GM18502 (cell line): ENCODE data around the gene UBR2.
"Not testable (repeated sequence)": the region's sequence is repeated elsewhere in the genome, so short reads cannot be mapped to it uniquely, and the experiment has no call there.

ENCODE experiments used
- ATAC-seq: cut with Tn5 transposase; IDR thresholded peaks from one replicate; pipeline ENCODE4 v1.9.1; 2021; ENCODE audit warnings: mild to moderate bottlenecking; ENCODE audit not compliant: unreplicated experiment, poor library complexity

Gene UBR2

DNA sequence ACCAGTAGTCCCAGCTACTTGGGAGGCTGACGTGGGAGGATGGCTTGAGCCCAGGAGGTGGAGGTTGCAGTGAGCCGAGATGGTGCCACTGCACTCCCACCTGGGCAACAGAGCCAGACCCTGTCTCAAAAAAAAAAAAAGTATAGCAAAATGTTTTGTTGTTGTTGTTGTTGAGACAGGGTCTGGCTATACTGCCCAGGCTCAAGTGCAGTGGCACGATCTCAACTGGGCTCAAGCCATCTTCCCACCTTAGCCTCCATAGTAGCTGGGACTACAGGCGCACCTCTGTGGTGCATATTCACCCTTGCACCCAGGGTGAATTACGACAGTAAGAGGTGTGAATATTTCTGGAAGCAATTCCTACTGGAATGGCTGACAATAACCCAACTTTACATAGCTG lies 11.4 kb upstream of the UBR2 start:
- no peak for ATAC-seq

DNA sequence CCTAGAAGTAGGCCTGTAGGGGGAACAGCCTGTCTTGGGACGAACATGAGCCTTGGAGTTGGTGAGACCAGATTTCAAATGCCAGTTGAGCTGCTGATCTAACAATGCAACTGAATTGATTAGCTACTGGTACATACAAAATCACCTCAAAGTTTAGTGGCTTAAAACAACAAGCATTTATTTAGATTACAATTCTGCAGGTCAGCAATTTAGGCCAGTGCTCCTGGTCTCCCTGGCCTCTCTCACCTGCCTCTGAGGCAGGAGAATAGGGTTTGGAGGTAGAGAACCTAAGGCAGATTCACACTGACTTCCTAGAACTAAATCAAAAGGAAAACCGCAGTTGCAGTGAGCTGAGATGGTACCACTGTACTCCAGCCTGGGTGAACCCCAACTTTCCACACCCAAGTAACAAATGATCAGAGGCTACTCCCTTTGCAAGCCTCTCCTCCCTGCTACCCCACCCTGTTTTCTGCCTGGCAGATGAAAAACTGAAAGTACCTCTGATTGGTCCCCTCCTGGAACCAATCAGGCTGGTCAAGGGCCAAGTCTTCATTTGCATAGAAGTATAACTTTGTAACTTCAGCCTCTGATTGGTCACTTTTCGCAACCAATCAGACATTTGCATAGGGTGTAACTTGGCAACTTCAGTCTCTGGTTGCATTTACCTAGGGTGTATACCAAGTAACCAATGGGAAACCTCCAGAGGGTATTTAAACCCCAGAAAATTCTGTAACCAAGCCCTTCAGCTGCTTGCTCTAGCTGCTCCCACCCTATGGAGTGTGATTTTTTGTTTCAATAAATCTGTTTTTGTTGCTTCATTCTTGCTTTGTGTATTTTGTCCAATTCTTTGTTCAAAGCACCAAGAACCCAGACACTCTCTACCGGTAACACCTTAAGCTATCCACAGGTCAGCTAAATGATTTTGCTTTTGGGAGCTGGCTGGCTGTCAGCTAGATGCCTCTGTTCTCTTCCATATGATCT lies 8.1 kb upstream of the UBR2 start:
- ATAC-seq: no peak

DNA sequence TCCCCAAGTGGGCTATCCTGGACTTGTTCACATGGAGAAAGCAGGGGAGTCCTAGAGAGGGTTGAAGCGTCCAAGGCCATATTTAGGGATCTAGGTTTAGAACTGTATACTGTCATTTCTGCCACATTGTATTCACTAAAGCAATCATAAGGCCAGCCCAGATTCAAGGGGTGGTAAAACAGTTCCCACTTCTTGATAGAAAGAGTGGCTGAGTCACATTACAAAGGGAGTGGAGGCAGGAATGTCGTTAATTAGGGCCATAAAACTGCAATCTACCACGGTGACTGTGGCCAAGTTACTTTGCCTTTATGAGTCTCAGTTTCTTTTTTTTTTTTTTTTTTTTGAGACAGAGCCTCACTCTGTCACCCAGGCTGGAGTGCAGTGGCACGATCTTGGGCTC lies 7.4 kb upstream of the UBR2 start:
- no peak for ATAC-seq

DNA sequence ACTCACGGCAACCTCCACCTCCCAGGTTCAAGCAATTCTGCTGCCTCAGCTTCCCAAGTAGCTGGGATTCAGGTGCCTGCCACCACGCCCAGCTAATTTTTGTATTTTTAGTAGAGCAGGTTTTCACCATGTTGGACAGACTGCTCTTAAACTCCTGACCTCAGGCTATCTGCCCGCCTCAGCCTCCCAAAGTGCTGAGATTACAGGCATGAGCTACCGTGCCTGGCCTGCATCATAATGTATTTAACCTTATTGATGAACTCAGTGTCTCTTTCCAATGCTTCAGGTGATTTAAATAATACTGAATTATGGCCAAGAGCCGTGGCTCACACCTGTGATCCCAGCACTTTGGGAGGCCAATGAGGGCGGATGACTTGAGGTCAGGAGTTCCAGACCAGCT lies 4.6 kb upstream of the UBR2 start:
- not testable (repeated sequence) for ATAC-seq

DNA sequence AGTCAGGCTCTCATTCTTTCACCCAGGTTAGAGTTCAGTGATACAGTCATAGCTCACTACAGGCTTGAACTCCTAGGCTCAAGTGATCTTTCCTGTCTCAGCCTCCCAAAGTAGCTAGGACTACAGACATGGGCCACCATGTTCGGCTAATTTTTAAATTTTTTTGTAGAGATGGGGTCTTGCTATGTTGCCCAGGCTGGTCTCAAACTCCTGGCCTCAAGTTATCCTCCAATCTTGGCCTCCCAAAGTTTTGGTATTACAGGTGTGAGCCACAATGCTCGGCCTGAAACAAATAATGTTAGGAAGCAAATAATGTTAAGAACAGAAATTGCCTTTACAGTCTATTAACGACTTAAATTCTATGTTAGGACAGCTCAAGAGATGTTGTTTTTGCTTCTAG lies 1.8 kb upstream of the UBR2 start:
- no peak for ATAC-seq

DNA sequence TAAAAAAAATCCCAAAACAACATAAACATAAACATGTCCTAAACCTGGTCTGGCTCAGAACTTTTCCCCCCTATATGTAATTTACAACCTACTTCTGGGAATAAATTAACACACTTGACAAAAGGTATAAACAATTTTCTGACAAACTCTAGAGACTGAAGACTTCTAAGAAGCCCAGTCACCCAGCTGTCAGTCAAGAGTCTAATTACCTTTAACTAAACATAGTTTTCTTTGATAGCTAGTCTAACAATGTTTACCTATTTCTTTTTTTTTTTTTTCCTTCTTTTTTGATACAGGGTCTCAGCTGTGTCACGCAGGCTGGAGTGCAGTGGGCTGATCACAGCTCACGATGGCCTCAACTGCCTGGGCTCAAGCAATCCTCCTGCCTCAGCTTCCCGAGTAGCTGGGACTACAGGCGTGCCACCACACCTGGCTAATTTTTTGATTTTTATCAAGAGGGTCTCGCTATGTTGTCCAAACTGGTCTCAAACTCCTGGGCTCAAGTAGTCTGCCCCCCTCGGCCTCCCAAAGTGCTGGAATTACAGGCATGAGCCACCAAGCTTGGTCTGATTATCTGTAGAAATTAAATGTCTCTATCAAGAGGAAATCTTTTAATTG lies 932 bp upstream of the UBR2 start:
- no peak for ATAC-seq

DNA sequence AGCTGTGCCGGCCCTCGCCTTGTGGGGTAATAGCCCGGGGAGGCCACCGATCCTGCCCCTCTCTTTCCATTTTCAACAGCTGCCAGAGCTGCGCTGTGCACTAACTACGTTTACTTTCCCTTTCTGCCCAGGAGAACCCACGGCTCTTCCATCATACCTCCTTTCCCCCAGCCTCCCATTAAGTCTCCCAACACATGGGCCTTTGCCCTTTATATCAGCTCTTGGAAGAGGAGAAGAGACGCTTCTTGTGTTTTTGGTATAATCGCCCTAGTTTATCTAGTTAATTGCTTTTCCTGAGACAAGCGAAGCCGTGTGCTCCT lies 637 bp downstream of the UBR2 start:
- ATAC-seq: peak; percentile 34

DNA sequence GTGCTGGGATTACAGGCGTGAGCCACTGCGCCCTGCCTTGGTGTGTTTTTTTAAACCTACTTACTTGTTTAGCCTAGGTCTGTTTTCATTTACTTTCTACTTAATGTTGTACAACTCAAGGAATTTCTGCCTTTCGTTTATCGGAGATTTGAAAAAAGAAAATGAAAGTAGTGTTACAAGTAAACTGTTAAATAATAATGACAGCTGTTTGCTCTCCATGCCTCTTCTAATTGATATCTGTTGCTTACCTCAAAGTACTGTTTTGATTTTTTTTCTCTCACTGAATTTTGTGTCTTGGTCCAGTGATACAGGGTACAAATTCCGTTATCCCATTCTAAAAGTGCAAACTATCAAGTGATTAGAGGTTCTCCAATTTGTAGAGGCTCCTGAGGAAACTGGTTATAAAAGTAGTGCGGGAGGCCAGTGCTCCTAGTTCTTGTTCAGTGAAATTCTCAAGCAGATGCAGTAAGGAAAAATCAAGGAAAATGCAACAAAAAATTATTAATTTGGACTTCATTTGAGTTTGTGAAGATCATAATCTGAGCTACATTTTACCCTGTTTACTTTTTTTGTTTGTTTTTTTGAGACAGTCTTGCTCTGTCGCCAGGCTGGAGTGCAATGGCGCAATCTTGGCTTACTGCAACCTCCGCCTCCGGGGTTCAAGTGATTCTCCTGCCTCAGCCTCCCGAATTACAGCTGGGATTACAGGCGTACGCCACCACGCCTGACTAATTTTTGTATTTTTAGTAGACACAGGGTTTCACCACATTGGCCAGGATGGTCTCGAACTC lies 2.2 kb downstream of the UBR2 start:
- ATAC-seq: no peak

DNA sequence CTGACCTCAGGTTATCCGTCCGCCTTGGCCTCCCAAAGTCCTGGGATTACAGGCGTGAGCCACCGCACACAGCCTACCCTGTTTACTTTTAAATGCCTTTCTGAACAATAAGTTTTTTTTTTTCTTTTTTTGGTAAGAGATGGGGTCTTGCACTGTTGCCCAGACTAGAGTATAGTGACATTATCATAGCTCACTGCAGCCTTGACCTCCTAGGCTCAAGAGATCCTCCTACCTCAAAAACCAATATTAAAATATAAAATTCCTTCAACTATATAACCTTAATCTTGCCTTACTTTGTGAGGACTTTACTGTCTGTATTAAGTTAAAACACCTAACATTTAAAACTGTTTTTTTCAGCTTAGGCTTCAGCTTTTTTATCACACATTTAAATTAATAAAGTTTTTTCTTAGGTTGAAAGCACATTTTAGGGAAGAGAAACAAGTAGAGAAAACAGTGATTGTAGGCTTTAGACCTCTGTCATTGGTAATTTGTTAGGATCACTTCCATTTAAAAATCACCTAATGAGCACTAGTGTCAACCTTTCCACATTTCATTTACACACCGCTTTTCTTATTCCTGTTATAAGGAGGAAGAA lies 2.9 kb downstream of the UBR2 start:
- ATAC-seq: no peak

DNA sequence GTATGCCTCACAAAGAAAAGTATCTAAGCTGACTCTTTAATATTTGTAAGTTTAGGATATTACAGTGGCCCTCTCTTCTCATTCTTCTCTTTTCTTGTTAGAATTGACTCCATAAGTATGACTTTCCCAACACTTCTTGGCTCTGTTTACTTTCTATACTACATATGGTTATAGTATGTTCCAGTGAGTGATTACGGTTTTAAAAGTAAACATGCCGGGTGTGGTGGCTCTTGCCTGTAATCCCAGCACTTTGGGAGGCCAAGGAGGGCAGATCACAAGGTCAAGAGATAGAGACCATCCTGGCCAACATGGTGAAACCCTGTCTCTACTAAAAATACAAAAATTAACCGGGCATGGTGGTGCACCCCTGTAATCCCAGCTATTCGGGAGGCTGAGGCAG lies 3.4 kb downstream of the UBR2 start:
- not testable (repeated sequence) for ATAC-seq

DNA sequence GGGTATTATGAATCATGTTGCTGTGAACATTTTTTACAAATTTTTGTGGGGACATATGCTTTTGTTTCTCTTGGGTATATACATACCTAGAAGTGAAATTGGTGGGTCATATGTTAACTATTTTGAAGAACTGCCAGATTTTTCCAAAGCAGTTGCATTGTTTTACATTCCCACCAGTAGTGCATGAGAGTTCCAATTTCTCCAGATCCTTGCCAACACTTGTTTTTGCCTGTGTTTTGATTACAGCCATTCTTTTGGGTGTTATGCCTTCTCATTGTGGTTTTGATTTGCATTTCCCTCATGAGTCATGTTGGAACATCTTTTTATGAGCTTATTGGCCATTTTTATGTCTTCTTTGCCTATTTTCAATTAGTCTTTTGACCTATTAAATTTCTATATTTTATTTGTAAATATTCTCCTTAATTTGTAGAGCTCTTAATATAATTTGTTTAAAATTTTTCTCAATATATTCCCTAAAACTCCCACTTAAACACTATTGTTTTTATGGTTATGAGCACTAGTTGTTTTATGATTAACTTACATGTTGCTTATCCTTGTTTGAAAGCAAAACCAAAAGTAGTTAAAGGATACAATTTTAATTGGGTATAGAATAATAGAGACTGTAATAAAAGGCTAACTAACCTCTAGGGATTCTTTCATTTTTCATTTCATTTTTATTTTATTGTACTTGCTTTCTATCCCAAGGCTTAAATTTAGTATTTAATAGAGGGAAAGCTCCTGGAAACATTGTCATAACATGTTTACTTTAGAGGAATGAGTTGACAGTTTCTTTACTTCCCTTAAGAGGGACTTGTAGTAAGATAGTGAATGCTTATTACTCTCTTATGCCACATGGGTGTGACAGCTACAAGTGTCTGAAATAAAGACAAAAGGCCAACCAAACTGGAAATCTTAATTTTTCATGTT lies 5.5 kb downstream of the UBR2 start:
- no peak for ATAC-seq

DNA sequence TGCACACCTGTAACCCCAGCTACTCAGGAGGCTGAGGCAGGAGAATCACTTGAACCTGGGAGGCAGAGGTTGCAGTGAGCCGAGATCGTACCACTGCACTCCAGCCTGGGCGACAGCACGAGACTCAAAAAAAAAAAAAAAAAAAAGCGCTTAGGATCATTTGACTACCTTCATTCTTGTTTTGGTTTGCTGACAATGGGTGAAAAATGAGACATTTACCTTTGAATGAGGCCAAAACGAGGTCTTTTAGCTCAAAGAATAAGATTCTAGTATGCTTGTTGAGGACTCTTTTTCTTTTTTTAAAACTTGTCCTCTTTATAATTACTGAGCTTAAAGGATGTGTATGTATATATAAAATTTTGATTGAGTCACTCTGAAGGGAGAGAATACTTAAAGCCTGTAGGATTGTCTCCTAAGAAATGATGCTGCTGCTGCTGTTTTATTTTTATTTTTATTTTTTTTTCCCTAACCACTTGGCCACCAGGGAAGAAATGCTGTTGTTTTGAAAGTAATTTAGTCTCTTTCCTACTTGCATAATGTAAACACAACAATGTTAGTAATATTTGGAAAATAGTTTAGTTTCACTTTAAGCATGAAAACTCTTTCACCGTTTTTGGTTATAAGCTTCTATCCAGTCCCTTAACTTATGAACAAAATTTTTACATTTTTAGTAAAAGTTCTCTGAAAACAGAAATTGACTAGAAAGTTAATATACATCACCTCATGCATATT lies 7.9 kb downstream of the UBR2 start:
- peak; percentile 34 for ATAC-seq

DNA sequence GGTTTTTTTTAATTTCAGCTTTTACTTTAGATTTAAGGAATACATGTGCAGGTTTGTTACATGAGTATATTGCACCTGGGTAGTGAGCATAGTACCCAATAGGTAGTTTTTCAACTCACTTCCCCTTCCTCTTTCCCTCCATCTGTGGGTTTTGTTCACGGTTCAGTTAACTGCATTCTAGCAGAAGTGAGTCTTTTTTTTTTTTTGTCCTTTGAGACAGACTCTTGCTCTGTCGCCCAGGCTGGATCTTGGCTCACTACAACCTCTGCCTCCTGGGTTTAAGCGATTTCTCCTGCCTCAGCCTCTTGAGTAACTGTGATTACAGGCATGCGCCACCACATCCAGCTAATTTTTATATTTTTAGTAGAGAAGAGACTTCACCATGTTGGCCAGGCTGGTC lies 8.7 kb downstream of the UBR2 start:
- peak; percentile 86 for ATAC-seq

DNA sequence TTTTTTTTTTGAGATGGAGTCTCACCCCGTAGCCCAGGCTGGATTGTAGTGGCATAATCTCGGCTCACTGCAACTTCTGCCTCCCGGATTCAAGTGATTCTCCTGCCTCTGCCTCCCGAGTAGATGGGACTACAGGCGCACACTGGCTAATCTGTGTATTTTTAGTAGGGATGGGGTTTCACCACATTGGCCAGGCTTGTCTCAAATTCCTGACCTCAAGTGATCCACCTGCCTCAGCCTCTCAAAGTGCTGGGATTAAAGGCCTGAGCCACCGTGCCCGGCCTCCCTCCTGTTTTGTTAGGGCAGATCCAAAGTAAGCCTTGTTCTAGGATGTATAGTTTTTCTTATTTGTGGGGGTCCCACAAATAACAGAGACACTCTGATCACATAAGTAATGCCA lies 12.7 kb downstream of the UBR2 start:
- not testable (repeated sequence) for ATAC-seq

DNA sequence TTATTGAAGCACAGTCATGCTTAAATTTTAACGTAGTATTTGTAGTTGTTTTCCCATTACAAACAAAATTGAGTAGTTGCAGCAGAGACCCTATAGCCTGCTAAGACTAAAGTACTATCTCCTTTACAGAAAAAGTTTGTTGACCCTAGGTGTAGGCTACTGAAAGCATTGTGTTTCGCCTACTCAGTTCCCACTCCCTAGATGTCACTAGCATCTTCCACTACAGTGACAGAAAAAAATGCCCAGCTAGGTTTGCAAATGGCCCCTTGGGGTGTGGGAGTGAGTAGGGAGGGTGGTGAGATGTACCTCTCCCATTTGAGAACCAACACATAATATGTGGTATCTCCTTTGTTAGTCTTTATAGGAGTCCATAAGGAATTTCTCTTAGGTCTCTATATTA lies 34.5 kb downstream of the UBR2 start:
- ATAC-seq: no peak

DNA sequence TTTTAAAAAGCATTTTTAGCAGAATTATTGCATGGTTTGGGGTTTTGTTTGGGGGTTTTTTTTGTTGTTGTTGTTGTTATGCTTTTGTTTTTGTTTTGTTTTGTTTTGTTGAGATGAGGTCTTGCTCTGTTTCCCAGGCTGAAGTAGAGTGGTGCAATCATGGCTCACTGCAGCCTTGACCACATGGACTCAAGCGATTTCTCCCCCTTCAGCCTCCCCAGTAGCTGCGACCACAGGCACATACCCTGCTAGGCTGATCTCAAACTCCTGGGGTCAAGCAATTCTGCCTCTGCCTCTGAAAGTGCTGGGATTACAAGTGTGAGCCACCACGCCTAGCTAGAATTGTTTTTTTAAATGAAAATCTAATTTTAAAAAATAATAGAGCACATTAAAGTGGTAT lies 35.7 kb downstream of the UBR2 start:
- ATAC-seq: no peak

DNA sequence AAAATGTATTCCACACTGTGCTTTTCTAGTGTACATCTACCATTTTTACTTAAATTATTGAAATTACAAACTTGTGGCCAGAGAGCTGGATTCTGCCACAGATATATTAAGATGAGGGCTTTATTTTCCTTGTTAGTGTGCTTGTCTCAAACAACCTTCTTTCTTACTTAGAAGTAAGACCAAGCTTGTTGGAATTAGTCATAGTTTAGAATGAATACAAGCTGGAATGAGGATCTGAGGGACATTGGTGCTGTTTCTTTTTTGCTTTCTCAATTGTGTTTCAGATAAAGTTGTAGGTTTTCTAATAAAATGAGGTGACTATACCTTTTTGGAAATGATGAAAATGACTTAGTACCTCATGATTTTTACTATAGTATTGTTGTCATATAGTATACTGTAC lies 40.3 kb downstream of the UBR2 start:
- ATAC-seq: no peak

DNA sequence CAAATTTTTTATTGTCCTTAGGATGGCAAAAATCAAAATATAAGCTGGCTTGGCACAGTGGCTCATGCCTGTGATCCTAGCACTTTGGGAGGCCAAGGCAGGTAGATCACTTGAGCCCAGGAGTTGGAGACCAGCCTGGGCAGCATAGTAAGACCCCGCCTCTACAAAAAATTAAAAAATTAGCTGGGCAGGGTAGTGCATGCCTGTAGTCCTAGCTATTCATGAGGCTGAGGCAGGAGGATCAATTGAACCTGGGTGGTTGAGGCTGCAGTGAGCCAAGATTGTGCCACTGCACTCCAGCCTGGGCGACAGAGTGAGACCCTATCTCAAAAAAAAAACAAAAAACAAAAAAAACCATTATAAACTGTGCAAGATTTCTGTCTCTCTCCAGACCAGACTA lies 40.9 kb downstream of the UBR2 start:
- ATAC-seq: not testable (repeated sequence)

DNA sequence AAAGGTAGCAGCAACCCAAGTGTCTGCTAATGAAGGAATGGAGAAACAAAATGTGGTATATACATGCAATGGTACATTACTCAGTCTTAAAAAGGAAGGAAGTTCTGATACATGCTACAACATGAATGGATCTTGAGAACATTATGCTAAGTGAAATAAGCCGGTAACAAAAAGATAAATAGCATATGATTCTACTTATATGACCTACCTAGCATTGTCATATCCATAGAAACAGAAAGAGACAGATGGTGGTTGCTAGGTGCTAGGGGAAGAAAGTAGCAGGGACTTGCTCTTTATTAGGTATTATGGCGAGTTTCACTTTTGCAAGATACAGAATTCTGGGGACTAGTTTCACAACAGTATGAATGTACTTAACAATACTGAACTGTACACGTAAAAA lies 46.6 kb downstream of the UBR2 start:
- peak; percentile 54 for ATAC-seq
